ENCODE results near the gene PJVK. TPM values are rescaled to one million over a fixed set of nuclear protein-coding genes. Genes with fewer than 3 reads are reported as not detected.

PJVK gene
- total and polyA plus RNA-seq, 9 of the 15 experiments (the other 6 are each of a cell fraction or from before 2014, with no cell fraction given): 0.11 to 1.5 (median 0.73) TPM

DNA sequence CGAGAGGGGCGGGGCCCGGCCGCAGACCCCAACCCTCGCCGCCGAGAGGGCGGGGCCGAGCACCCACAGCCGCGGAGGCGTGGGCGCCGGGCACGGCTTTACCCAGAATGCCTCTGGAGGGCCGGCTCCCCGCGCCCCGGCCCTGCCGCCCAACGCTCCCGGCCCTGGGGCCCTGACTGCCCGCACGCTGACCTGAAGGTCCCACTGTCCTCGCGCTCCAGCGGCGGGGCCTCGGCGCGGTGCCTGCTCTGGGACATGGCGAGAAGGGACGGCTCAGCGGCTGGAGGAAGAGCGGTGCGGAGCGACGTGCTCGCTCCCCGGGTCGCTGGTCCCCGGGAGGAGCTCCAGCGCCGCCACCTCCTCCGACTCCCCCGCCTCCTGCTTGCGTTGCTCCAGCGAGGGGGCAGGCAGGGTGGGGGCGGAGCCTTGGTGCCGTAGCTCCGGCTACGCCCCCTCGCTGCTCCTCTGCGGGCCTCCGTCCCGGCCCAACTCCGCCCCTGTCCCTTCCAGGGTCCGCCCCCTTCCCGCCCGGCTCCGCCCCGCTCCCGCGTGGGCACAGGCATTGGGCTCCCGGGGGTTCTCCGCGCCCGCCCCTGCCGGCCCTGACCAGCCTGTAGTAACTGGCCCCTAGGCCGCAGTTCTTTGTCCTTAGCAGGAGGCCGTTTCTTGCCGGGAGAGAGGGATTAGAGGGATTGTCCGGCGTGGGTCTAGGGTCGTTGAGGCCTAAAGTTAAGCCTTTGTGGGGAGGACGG is at the start of gene PJVK, which contains the start of gene PRKRA (continued):
- TF ChIP-seq MEIS2 (IDR thresholded peaks at IDR 0.05; ENCODE audit: partially characterized antibody) (no peak), PRMT5 (CRISPR knock-in tag; IDR thresholded peaks at IDR 0.05) (no peak), COPS2 (conservative IDR thresholded peaks at IDR 0.05) (no peak), DMBX1 (CRISPR knock-in tag; IDR thresholded peaks at IDR 0.05; ENCODE audit: borderline replicate concordance) (no peak), KAT2B (IDR thresholded peaks at IDR 0.05; ENCODE audit: low read depth, low read length) (no peak), RNF2 (IDR thresholded peaks at IDR 0.05) (peak; percentile 83; the same call in 1 of the 2 replicates), ADNP (tag; IDR thresholded peaks at IDR 0.05) (no peak), ZEB2 (IDR thresholded peaks at IDR 0.05) (0 out of 2 replicates have a peak, but pooled peaks have one; percentile 39), ZNF282 (CRISPR knock-in tag; IDR thresholded peaks at IDR 0.05) (no peak), HNRNPH1 (optimal IDR thresholded peaks at IDR 0.05; ENCODE audit: low read depth, low read length) (no peak), CXXC5 (CRISPR knock-in tag; IDR thresholded peaks at IDR 0.05) (peak; percentile 94)
- TF ChIP-seq, protein P1, sequence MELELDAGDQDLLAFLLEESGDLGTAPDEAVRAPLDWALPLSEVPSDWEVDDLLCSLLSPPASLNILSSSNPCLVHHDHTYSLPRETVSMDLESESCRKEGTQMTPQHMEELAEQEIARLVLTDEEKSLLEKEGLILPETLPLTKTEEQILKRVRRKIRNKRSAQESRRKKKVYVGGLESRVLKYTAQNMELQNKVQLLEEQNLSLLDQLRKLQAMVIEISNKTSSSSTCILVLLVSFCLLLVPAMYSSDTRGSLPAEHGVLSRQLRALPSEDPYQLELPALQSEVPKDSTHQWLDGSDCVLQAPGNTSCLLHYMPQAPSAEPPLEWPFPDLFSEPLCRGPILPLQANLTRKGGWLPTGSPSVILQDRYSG (tag; conservative IDR thresholded peaks at IDR 0.05; ENCODE audit: low read depth): no peak
- TF ChIP-seq, protein P2, sequence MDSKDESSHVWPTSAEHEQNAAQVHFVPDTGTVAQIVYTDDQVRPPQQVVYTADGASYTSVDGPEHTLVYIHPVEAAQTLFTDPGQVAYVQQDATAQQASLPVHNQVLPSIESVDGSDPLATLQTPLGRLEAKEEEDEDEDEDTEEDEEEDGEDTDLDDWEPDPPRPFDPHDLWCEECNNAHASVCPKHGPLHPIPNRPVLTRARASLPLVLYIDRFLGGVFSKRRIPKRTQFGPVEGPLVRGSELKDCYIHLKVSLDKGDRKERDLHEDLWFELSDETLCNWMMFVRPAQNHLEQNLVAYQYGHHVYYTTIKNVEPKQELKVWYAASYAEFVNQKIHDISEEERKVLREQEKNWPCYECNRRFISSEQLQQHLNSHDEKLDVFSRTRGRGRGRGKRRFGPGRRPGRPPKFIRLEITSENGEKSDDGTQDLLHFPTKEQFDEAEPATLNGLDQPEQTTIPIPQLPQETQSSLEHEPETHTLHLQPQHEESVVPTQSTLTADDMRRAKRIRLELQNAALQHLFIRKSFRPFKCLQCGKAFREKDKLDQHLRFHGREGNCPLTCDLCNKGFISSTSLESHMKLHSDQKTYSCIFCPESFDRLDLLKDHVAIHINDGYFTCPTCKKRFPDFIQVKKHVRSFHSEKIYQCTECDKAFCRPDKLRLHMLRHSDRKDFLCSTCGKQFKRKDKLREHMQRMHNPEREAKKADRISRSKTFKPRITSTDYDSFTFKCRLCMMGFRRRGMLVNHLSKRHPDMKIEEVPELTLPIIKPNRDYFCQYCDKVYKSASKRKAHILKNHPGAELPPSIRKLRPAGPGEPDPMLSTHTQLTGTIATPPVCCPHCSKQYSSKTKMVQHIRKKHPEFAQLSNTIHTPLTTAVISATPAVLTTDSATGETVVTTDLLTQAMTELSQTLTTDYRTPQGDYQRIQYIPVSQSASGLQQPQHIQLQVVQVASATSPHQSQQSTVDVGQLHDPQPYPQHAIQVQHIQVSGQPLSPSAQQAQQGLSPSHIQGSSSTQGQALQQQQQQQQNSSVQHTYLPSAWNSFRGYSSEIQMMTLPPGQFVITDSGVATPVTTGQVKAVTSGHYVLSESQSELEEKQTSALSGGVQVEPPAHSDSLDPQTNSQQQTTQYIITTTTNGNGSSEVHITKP (IDR thresholded peaks at IDR 0.05; ENCODE audit: partially characterized antibody): peak; percentile 82

Data from K562 (cell line).